OCI-LY3 (cell line): ENCODE measurements around the gene IMPG2.

Source experiments
- H2AFZ ChIP-seq: fragments of 200-600, 300-600 bp; shearing (Covaris generic); 2 replicates; pipeline ENCODE4 v1.6.0; 2014; ENCODE audit warnings: antibody characterized with exemption, low read depth, low read length
- H3K27ac ChIP-seq: fragments of 200-600, 300-600 bp; sonication (generic); 2 replicates; pipeline ENCODE4 v1.5.1; 2014; ENCODE audit warnings: mild to moderate bottlenecking, low read length, moderate library complexity, mixed read lengths
- H3K27me3 ChIP-seq: fragments of 200-600, 300-600 bp; sonication (generic); 2 replicates; pipeline ENCODE4 v1.6.1; 2014; ENCODE audit warnings: low read depth, low read length, mixed read lengths
- H3K36me3 ChIP-seq: fragments of 200-600, 300-600 bp; sonication (generic); replicated peaks from 2 replicates; pipeline ENCODE3; 2014; ENCODE audit warnings: low read depth, low read length, mixed read lengths
- H3K4me1 ChIP-seq: fragments of 300-600, 200-600 bp; sonication (generic); 2 replicates; pipeline ENCODE4 v1.6.1; 2014; ENCODE audit warnings: low read length, mixed read lengths
- H3K4me2 ChIP-seq: fragments of 200-600, 300-600 bp; sonication (generic); 2 replicates; pipeline ENCODE4 v1.6.1; 2014; ENCODE audit warnings: low read length, mixed read lengths
- H3K4me3 ChIP-seq: fragments of 300-600, 200-600 bp; sonication (generic); 2 replicates; pipeline ENCODE4 v1.5.1; 2014; ENCODE audit warnings: antibody characterized with exemption, mild to moderate bottlenecking, low read length, moderate library complexity
- H3K79me2 ChIP-seq: fragments of 300-600, 200-600 bp; shearing (Covaris generic); 2 replicates; pipeline ENCODE4 v1.6.1; 2014; ENCODE audit warnings: mild to moderate bottlenecking, low read length, mixed read lengths
- H3K9ac ChIP-seq: fragments of 300-600, 200-600 bp; shearing (Covaris generic); 2 replicates; pipeline ENCODE4 v1.6.0; 2014; ENCODE audit warnings: mild to moderate bottlenecking, low read length, moderate library complexity
- H3K9me3 ChIP-seq: fragments of 200-600, 300-600 bp; shearing (Covaris generic); 2 replicates; pipeline ENCODE4 v1.6.1; 2014; ENCODE audit warnings: low read length, mixed read lengths; ENCODE audit not compliant: insufficient read depth
- H4K20me1 ChIP-seq: fragments of 200-600, 300-600 bp; sonication (generic); 2 replicates; pipeline ENCODE4 v1.6.1; 2016; ENCODE audit warnings: low read length, mixed read lengths; ENCODE audit not compliant: insufficient read depth
- EZH2phosphoT487 ChIP-seq: fragments of 200-600 bp; shearing (Covaris generic); IDR thresholded peaks from 2 replicates; pipeline ENCODE4 v1.6.1; 2018; ENCODE audit warnings: antibody characterized with exemption, mixed run types, low read depth
- TF ChIP-seq, protein P1 (sequence below): fragments of 200-600, 300-600 bp; sonication (generic); IDR thresholded peaks from 2 replicates; pipeline ENCODE4 v1.5.1; 2014; ENCODE audit warnings: antibody characterized with exemption, low read length, low read depth

Gene IMPG2

GRCh38 chr3:101193957-101194356, 126.4 kb downstream of the IMPG2 start:
- TF ChIP-seq, protein P1, sequence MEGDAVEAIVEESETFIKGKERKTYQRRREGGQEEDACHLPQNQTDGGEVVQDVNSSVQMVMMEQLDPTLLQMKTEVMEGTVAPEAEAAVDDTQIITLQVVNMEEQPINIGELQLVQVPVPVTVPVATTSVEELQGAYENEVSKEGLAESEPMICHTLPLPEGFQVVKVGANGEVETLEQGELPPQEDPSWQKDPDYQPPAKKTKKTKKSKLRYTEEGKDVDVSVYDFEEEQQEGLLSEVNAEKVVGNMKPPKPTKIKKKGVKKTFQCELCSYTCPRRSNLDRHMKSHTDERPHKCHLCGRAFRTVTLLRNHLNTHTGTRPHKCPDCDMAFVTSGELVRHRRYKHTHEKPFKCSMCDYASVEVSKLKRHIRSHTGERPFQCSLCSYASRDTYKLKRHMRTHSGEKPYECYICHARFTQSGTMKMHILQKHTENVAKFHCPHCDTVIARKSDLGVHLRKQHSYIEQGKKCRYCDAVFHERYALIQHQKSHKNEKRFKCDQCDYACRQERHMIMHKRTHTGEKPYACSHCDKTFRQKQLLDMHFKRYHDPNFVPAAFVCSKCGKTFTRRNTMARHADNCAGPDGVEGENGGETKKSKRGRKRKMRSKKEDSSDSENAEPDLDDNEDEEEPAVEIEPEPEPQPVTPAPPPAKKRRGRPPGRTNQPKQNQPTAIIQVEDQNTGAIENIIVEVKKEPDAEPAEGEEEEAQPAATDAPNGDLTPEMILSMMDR: no peak
- TF ChIP-seq EZH2phosphoT487: no peak
- Histone ChIP-seq H2AFZ (no peak overlapping the region), H3K9me3 (no peaks in the 10 kb centered on the region), H3K4me2 (no peak overlapping the region), H4K20me1 (no peaks in the 10 kb centered on the region), H3K36me3 (no peaks in the 10 kb centered on the region), H3K4me3 (no peak overlapping the region), H3K27me3 (no peaks in the 10 kb centered on the region), H3K27ac (no peak overlapping the region), H3K9ac (no peak overlapping the region), H3K79me2 (no peaks in the 10 kb centered on the region), H3K4me1 (peaks cover 7% of the 10 kb centered on the region; the same call in 1 of the 2 replicates)

DNA sequence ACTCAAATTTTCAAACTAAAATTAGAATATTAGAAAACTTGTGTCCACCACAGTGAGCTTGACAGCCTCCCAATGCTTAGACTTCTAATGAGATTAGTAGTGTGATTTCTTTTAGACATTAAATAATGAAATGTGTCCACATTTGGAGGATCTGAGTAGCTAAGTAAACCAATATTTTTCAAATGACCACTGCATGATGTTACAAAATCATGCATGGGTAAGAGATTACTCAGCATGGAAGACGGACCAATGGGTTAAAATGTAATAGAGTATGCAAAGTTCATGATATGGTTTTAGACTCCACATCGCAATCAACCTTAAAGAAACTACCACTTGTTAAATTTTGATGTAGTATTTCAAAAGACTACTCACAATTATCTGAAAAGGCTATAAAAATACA, 130.6 kb downstream of the IMPG2 start:
- no peak overlapping the region for H3K4me2 ChIP-seq
- H3K27ac ChIP-seq: no peak overlapping the region
- H3K9ac ChIP-seq: no peak overlapping the region
- H3K4me3 ChIP-seq: no peak overlapping the region
- TF ChIP-seq, protein P1: no peak
- TF ChIP-seq EZH2phosphoT487: no peak
- no peaks in the 10 kb centered on the region for H3K27me3 ChIP-seq
- H3K4me1 ChIP-seq: no peaks in the 10 kb centered on the region
- no peaks in the 10 kb centered on the region for H3K36me3 ChIP-seq
- no peak overlapping the region for H2AFZ ChIP-seq
- H3K79me2 ChIP-seq: no peaks in the 10 kb centered on the region
- no peaks in the 10 kb centered on the region for H4K20me1 ChIP-seq
- H3K9me3 ChIP-seq: no peaks in the 10 kb centered on the region

DNA sequence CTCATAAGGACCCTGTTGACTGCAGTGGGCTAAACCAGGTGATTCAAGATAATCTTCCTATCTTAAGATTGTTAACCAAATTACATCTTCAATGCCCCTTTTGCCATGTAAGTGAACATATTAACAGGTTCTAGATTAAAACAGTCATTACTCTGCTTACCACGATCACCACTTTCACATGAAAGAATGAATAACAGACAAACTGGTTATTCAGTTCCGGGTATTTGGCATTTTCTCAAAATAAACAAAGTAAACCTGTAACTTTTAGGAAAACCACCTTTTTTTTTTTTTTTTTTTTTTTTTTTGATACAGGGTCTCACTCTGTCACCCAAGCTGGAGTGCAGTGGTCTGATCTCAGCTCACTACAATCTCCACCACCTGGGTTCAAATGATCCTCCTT, 131.2 kb downstream of the IMPG2 start:
- no peaks in the 10 kb centered on the region for H4K20me1 ChIP-seq
- no peak overlapping the region for H3K4me3 ChIP-seq
- no peaks in the 10 kb centered on the region for H3K36me3 ChIP-seq
- no peak overlapping the region for H2AFZ ChIP-seq
- H3K4me1 ChIP-seq: no peaks in the 10 kb centered on the region
- TF ChIP-seq EZH2phosphoT487: no peak
- TF ChIP-seq, protein P1: no peak
- no peaks in the 10 kb centered on the region for H3K9me3 ChIP-seq
- no peak overlapping the region for H3K9ac ChIP-seq
- H3K79me2 ChIP-seq: no peaks in the 10 kb centered on the region
- H3K27me3 ChIP-seq: no peaks in the 10 kb centered on the region
- no peak overlapping the region for H3K27ac ChIP-seq
- H3K4me2 ChIP-seq: no peak overlapping the region

GRCh38 chr3:101185341-101185740, 135.0 kb downstream of the IMPG2 start:
- Histone ChIP-seq H2AFZ (no peak overlapping the region), H3K4me1 (no peaks in the 10 kb centered on the region), H3K79me2 (no peaks in the 10 kb centered on the region), H3K4me2 (no peak overlapping the region), H4K20me1 (no peaks in the 10 kb centered on the region), H3K36me3 (no peaks in the 10 kb centered on the region), H3K9me3 (no peaks in the 10 kb centered on the region), H3K27me3 (no peaks in the 10 kb centered on the region), H3K4me3 (no peak overlapping the region), H3K27ac (no peak overlapping the region), H3K9ac (no peak overlapping the region)
- TF ChIP-seq, protein P1: no peak
- TF ChIP-seq EZH2phosphoT487: no peak
